HL-60 (cell line): ENCODE measurements around the gene LIFR.
"Not testable (repeated sequence)": the region's sequence is repeated elsewhere in the genome, so short reads cannot be mapped to it uniquely, and the experiment has no call there.

ENCODE experiments used
- DNase-seq, 2 experiments: peaks; one replicate each; pipeline ENCODE4 v3.0.0-alpha.2; 2010 to 2020; ENCODE audit warnings: low read depth in 1 of 2, low spot score in 1 of 2
- H3K27ac ChIP-seq: fragments of 250-450 bp; sonication (Bioruptor Pico); replicated peaks from 2 replicates; pipeline ENCODE4 v1.5.1; 2020; ENCODE audit warnings: mild to moderate bottlenecking, moderate library complexity
- H3K27me3 ChIP-seq: fragments of 250-450 bp; sonication (Bioruptor Pico); 2 replicates; pipeline ENCODE4 v1.5.1; 2021; ENCODE audit warnings: mild to moderate bottlenecking, moderate library complexity; ENCODE audit not compliant: insufficient read depth, poor library complexity, severe bottlenecking
- H3K4me3 ChIP-seq: replicated peaks from 2 replicates; pipeline ENCODE4 v1.5.1; 2011; ENCODE audit warnings: mild to moderate bottlenecking, control low read depth, low read length; ENCODE audit not compliant: insufficient read depth
- GABPA ChIP-seq: IDR thresholded peaks from 2 replicates; pipeline ENCODE4 v1.6.1; 2012; ENCODE audit warnings: low read depth
- POLR2AphosphoS5 ChIP-seq: IDR thresholded peaks from 2 replicates; pipeline ENCODE4 v1.6.1; 2012; ENCODE audit warnings: low read depth
- SPI1 ChIP-seq: IDR thresholded peaks from 2 replicates; pipeline ENCODE4 v1.6.1; 2012; ENCODE audit warnings: low read depth, mild to moderate bottlenecking, borderline replicate concordance
- TF ChIP-seq, protein P1 (sequence below): IDR thresholded peaks from one replicate; pipeline ENCODE4 v1.5.1; 2011; ENCODE audit warnings: low read length, control low read depth, inconsistent platforms; ENCODE audit not compliant: insufficient read depth
- TF ChIP-seq, protein P2 (sequence below): IDR thresholded peaks from 2 replicates; pipeline ENCODE4 v1.6.1; 2012; ENCODE audit warnings: low read depth; ENCODE audit not compliant: insufficient replicate concordance

The LIFR gene

GRCh38 chr5:38518341-38518740, 38.1 kb downstream of the LIFR start:
- Histone ChIP-seq H3K27ac (no peak overlapping the region), H3K27me3 (no peaks in the 10 kb centered on the region), H3K4me3 (no peak overlapping the region)
- no peak for DNase-seq
- TF ChIP-seq, protein P1, sequence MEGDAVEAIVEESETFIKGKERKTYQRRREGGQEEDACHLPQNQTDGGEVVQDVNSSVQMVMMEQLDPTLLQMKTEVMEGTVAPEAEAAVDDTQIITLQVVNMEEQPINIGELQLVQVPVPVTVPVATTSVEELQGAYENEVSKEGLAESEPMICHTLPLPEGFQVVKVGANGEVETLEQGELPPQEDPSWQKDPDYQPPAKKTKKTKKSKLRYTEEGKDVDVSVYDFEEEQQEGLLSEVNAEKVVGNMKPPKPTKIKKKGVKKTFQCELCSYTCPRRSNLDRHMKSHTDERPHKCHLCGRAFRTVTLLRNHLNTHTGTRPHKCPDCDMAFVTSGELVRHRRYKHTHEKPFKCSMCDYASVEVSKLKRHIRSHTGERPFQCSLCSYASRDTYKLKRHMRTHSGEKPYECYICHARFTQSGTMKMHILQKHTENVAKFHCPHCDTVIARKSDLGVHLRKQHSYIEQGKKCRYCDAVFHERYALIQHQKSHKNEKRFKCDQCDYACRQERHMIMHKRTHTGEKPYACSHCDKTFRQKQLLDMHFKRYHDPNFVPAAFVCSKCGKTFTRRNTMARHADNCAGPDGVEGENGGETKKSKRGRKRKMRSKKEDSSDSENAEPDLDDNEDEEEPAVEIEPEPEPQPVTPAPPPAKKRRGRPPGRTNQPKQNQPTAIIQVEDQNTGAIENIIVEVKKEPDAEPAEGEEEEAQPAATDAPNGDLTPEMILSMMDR: no peak
- TF ChIP-seq SPI1 (no peak), GABPA (no peak), POLR2AphosphoS5 (no peak)
- TF ChIP-seq, protein P2, sequence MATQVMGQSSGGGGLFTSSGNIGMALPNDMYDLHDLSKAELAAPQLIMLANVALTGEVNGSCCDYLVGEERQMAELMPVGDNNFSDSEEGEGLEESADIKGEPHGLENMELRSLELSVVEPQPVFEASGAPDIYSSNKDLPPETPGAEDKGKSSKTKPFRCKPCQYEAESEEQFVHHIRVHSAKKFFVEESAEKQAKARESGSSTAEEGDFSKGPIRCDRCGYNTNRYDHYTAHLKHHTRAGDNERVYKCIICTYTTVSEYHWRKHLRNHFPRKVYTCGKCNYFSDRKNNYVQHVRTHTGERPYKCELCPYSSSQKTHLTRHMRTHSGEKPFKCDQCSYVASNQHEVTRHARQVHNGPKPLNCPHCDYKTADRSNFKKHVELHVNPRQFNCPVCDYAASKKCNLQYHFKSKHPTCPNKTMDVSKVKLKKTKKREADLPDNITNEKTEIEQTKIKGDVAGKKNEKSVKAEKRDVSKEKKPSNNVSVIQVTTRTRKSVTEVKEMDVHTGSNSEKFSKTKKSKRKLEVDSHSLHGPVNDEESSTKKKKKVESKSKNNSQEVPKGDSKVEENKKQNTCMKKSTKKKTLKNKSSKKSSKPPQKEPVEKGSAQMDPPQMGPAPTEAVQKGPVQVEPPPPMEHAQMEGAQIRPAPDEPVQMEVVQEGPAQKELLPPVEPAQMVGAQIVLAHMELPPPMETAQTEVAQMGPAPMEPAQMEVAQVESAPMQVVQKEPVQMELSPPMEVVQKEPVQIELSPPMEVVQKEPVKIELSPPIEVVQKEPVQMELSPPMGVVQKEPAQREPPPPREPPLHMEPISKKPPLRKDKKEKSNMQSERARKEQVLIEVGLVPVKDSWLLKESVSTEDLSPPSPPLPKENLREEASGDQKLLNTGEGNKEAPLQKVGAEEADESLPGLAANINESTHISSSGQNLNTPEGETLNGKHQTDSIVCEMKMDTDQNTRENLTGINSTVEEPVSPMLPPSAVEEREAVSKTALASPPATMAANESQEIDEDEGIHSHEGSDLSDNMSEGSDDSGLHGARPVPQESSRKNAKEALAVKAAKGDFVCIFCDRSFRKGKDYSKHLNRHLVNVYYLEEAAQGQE: no peak

DNA sequence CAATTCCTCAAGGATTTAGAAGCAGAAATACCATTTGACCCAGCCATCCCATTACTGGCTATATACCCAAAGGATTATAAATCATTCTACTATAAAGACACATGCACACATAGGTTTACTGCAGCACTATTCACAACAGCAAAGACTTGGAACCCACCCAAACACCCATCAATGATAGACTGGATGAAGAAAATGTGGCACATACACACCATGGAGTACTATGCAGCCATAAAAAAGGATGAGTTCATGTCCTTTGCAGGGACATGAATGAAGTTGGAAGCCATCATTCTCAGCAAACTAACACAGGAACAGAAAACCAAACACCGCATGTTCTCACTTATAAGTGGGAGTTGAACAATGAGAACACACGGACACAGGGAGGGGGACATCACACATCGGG, 39.8 kb downstream of the LIFR start:
- not testable (repeated sequence) for H3K27me3 ChIP-seq, H3K27ac ChIP-seq, H3K4me3 ChIP-seq, DNase-seq

GRCh38 chr5:38515646-38516045, 40.8 kb downstream of the LIFR start:
- Histone ChIP-seq H3K27ac (no peak overlapping the region), H3K27me3 (no peaks in the 10 kb centered on the region), H3K4me3 (no peak overlapping the region)
- TF ChIP-seq, protein P2: no peak
- TF ChIP-seq, protein P1: no peak
- no peak for TF ChIP-seq POLR2AphosphoS5
- no peak for TF ChIP-seq GABPA
- TF ChIP-seq SPI1: no peak
- DNase-seq: no peak

GRCh38 chr5:38515092-38515491, 41.4 kb downstream of the LIFR start:
- no peak overlapping the region for H3K4me3 ChIP-seq
- no peak for DNase-seq
- TF ChIP-seq SPI1 (no peak), POLR2AphosphoS5 (no peak), GABPA (no peak)
- TF ChIP-seq, protein P2: no peak
- TF ChIP-seq, protein P1: no peak
- no peak overlapping the region for H3K27ac ChIP-seq
- H3K27me3 ChIP-seq: no peaks in the 10 kb centered on the region
